IPS-18c (cell line): ENCODE results near the gene DNAJA2.
"Not testable (repeated sequence)": the region's sequence is repeated elsewhere in the genome, so short reads cannot be mapped to it uniquely, and the experiment has no call there.

Experiments
- H3K4me3 ChIP-seq: 2 replicates; pipeline ENCODE4 v1.7.0; 2013; ENCODE audit warnings: low read depth, mild to moderate bottlenecking, low read length, moderate library complexity; ENCODE audit not compliant: insufficient read depth
- H3K9me3 ChIP-seq: one replicate; pipeline ENCODE4 v1.6.1; 2013; ENCODE audit warnings: mild to moderate bottlenecking, low read length, moderate library complexity; ENCODE audit not compliant: control insufficient read depth, insufficient read depth

DNAJA2 gene

DNA sequence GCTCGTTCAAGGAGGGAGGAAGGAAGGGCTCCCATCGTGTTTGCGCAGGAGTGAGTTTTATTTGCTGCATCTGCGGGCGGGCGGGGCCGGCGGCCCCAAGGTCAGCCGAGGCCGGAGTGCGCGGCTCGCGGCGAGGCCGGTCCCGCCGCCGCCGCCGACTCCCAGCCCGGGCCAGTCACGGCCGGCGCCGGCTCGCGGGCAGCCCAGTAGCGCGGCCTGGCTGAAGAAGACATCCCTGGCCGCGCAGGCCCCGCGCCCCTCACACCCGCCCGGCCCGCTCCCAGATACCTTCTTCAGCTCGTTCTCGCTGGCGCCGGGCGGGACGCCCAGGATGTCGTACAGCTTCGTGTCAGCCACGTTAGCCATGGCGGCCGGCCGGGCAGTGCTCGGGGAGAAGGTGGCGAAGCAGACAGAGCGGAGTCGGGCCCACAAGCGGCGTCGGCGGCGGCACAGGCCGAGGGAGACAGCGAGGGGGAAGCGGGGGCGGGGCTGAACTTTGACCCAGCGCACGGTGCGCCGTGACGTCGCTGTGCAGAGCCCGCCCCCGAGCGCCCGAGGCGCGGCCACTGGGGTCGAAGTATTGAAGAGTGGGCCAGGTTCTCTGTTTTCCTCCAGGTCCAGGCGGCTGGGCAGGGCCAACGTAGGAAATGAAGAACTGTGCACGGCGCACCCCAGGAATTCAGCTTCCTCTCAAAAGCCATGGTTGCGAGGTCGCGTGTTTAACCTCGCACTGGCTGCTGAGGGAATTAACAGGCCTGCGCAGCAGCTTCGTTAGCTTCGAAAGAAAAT lies at the start of gene DNAJA2:
TSS of gene DNAJA2 (minus strand) at position 468 of the 789 bp plus-strand sequence. CDS start at position 366, 102 bp downstream.
- peak within 1 kb of the TSS; percentile 94 for H3K4me3 ChIP-seq

DNA sequence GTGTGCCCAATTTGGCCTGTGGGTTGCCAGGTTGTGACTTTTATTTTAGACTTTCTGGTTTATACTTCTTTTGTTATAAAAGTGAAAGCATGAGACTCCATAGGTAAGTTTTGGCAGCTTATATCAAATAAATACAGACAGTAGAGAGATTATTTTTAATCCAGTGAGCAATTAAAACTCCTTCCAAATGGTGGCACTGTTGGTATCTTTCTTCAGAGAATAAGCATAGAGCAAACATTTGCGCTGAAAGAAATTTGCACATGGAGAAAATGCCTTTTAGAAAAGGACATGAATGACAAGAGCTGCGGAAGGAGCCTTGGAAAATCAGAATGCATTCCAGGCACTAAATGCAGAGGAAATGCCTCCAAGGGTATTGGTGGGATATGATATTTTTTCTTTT lies 46.1 kb upstream of the DNAJA2 start:
- no peaks in the 10 kb centered on the region for H3K9me3 ChIP-seq

More for the DNA sequence above, at the start of gene DNAJA2:
- H3K9me3 ChIP-seq, result no peaks in the 10 kb centered on the region

DNA sequence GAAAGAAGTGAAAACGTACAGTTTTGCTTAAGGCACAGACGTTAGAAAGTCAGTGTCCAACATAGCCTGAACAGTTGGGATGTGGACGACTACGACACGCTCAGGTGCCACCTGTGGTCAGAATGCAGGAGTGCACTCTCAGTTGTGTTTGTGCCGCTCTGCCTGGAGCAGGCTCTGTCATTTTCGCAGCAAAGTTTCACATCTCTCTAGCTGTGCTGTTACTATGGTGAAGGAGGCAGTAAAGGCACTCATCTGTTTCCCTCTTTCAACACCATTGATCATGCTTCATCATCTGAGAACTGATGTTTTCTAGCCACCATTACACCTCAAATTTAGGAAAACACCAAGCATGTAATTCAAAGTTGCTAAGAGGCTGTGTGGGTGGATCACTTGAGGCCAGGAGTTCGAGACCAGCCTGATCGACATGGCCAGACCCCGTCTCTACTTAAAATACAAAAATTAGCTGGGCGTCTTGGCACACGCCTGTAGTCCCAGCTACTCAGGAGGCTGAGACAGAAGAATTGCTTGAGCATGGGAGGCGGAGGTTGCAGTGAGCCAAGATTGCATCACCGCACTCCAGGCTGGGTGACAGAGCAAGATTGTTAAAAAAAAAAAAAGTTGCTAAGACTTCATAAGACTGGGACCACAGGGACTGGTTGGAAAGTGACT lies 44.9 kb upstream of the DNAJA2 start:
- no peaks in the 10 kb centered on the region for H3K9me3 ChIP-seq
- H3K4me3 ChIP-seq, result no peak overlapping the region

More for the DNA sequence above, 46.1 kb upstream of the DNAJA2 start:
- no peak overlapping the region for H3K4me3 ChIP-seq

DNA sequence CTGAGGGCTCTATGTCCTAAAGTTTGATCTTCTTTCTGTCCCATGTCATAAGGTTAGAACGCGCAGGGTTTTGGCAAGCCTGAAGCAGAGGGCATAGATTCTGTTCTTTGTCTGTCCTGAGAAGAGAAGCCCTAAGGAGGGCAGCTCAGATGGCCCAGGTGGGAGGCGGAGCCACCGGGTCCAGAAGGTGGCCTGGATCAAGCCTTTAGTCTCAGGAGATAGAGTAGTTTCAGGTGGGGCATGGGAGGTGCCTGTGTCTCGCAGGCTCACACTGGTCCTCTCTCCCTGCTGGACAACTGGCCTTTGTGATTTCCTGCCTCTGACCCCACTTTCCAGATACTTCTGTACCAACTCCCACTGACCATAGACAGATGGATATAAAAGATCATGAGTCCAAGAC lies 44.2 kb upstream of the DNAJA2 start:
- Histone ChIP-seq H3K9me3 (no peaks in the 10 kb centered on the region), H3K4me3 (no peak overlapping the region)

DNA sequence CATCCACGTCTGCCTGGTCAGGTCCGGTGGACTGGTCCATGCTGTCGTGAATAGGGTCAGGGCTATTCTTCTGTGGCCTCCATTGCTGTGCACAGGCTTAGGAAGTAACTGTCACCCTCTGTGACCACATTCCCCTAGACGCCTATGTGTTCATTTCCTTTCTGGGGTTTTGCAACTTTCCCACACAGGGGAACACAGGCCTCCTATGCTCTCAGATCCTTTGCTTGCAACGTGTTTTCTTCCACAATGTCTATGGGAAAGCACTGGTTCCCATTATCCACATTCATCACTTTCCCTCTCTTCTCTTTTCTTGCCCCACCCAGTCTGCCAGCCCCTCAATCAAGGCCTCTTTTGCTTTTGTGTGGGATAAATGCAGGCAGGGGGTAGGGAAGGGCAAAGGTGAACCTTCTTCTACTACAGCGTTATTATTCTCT lies 43.2 kb upstream of the DNAJA2 start:
- Histone ChIP-seq H3K4me3 (no peak overlapping the region), H3K9me3 (no peaks in the 10 kb centered on the region)

DNA sequence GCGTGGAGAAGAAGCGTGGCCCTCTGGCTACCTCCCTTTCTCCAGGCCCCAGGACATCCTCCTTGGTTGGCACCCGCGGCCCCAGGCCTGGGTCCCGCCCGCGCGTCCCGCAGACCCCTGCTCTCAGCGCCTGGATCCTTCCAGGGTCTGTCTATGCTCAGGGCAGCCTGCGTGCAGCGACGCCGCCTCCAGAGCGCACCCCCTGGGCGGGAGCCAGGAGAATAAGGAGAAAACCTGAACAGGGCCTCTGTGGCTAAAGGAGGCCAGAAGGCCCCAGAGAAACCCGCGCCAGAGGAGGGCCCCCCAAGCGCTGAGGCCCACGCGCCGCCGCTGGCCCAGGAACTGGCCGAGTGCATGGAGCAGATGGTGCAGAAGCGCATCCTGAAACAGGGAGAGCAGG lies 40.4 kb upstream of the DNAJA2 start:
- Histone ChIP-seq H3K9me3 (no peaks in the 10 kb centered on the region), H3K4me3 (no peak overlapping the region)

DNA sequence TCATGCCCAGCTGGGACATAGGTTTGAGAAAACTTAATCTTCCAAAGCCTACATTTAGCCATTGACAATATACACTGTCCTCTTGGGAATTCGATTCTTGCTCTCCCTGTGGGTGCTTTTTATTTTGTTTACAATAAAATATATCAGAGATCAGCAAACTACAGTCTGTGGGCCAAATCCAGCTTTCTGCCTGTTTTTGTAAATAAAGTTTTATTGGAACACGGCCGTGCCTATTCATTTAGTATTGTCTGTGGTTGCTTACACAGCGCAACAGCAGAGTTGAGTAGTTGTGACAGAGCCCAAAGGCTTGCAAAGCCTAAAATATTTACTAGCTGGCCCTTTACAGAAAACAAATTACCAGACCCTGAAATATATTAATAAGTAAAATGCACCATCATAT lies 39.7 kb upstream of the DNAJA2 start:
- Histone ChIP-seq H3K9me3 (no peaks in the 10 kb centered on the region), H3K4me3 (no peak overlapping the region)

DNA sequence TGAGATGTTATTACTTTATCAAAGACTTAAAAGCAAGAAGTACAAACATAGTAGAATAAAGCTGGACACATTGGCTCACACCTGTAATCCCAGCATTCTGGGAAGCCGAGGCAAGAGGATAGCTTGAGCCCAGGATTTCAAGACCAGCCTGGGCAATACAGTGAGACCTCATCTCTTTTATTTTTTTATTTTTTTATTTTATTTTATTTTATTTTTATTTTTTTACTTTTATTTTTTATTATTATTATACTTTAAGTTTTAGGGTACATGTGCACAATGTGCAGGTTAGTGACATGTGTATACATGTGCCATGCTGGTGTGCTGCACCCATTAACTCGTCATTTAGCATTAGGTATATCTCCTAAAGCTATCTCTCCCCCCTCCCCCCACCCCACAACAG lies 37.3 kb upstream of the DNAJA2 start:
- not testable (repeated sequence) for H3K9me3 ChIP-seq, H3K4me3 ChIP-seq

DNA sequence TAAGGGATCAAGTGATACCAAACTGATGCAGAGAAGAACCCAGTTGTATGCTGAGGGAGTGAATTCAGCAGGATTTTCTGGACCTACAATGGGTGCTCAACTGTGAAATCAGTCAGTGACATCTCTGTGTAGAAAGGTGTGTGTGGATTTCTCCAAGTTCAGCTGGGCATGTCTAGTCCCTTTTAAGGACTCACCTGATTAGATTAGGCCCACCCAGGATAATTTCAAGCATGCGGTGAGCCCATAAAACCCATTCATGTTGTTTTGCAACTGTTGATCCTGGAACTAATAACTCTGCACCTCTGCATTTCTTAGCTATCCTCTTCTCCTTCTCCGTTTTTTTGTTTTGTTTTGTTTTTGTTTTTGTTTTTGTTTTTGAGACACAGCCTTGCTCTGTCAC lies 35.1 kb upstream of the DNAJA2 start:
- H3K9me3 ChIP-seq, result no peaks in the 10 kb centered on the region
- no peak overlapping the region for H3K4me3 ChIP-seq

DNA sequence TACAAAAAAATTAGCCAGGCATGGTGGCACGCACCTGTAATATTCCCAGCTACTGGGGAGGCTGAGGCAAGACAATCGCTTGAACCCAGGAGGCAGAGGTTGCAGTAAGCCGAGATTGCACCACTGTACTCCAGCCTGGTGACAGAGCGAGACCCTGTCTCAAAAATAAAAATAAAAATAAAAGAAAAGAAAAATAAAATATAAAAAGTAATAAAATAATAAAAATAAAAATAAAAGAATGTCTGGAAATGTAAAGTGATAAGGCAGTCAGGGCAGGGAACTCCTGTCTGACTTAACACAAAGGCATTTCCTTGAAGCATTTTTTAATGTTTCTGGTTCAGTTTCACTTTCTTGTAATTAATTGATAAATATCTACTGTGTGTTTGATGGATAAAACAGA lies 34.7 kb upstream of the DNAJA2 start:
- no peaks in the 10 kb centered on the region for H3K9me3 ChIP-seq

DNA sequence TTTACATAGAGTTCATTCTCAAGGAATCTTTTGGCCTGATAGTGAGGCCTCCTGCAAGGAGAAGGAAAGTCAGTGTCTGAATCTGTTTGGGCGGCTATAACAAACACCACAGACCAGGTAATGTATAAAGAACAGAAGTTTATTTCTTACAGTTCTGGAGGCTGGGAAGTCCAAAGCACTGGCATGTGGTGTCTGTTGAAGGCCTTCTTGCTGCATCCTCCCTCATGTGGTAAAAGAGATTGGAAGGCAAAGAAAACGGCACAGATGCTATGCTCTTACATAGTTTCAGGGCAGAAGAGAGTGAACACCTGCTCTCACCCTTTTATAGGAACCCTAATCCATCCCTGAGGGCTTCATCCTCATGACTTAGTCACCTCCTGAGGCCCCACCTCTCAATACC lies 31.2 kb upstream of the DNAJA2 start:
- Histone ChIP-seq H3K9me3 (no peaks in the 10 kb centered on the region), H3K4me3 (no peak overlapping the region)

More for the DNA sequence above, 34.7 kb upstream of the DNAJA2 start:
- H3K4me3 ChIP-seq, result no peak overlapping the region

DNA sequence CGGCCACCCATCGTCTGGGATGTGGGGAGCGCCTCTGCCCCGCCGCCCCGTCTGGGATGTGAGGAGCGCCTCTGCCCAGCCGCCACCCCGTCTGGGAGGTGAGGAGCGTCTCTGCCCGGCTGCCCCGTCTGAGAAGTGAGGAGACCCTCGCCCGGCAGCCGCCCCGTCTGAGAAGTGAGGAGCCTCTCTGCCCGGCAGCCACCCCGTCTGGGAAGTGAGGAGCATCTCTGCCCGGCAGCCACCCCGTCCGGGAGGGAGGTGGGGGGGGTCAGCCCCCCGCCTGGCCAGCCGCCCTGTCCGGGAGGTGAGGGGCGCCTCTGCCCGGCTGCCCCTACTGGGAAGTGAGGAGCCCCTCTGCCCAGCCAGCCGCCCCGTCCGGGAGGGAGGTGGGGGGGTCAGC lies 26.6 kb upstream of the DNAJA2 start:
- H3K4me3 ChIP-seq, H3K9me3 ChIP-seq: not testable (repeated sequence)

DNA sequence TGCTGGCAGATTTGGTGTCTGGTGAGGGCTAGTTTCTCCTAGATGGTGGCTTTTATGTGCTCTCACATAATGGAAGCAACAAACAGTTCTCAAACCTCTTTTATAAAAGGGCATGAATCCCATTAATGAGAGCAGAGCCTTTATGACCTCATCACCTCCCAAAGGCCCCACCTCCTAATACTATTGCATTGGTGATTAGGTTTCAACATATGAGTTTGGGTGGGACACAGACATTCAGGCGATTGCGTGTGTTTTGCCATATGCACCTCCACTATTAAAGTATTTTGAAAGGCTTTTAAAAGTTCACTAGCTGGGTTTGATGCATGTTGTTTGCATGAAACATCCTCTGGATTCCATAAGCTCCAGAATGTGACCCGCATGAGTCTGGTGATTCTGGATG lies 24.4 kb upstream of the DNAJA2 start:
- Histone ChIP-seq H3K4me3 (no peak overlapping the region), H3K9me3 (peaks cover 3% of the 10 kb centered on the region)

DNA sequence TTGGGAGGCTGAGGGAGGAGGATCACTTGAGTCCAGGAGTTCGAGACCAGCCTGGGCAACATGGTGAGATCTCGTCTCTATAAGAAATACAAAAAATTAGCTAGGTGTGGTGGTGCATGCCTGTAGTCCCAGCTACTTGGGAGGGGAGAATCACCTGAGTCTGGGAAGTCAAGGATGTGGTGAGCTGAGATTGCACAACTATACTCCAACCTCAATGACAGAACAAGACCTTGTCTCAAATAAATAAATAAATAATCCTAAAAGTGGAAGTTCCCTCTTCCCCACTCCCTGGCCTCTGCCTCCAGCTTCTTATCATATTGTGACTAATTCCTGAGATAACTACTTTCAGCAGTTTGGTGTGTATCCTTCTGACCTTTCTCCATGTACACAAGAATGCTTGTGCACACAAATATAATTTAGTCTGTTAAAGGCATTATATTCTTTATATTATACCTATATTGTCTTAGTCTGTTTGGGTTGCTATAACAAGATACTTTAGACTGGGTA lies 23.5 kb upstream of the DNAJA2 start:
- H3K4me3 ChIP-seq, result no peak overlapping the region
- H3K9me3 ChIP-seq, result peaks cover 5% of the 10 kb centered on the region

DNA sequence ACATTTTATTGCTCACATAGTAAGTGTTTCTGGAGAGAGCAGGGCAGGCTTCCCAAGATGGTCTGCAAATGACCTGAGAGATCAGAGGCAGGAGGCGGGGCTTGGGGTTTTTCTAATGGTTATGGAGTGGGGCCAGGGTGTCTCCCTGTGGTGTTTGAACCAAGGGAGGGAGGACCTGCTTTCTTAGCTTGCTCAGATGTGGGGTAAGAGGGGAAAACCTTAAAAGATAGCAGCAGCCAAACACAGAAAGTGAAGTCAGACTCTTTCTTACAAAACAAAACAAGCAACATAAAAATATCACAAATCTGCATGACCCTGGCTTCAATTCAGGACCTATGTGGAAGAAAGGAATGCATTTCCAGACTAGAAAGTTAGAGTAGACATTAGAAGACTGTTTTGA lies 22.9 kb upstream of the DNAJA2 start:
- H3K9me3 ChIP-seq, result peaks cover 5% of the 10 kb centered on the region

DNA sequence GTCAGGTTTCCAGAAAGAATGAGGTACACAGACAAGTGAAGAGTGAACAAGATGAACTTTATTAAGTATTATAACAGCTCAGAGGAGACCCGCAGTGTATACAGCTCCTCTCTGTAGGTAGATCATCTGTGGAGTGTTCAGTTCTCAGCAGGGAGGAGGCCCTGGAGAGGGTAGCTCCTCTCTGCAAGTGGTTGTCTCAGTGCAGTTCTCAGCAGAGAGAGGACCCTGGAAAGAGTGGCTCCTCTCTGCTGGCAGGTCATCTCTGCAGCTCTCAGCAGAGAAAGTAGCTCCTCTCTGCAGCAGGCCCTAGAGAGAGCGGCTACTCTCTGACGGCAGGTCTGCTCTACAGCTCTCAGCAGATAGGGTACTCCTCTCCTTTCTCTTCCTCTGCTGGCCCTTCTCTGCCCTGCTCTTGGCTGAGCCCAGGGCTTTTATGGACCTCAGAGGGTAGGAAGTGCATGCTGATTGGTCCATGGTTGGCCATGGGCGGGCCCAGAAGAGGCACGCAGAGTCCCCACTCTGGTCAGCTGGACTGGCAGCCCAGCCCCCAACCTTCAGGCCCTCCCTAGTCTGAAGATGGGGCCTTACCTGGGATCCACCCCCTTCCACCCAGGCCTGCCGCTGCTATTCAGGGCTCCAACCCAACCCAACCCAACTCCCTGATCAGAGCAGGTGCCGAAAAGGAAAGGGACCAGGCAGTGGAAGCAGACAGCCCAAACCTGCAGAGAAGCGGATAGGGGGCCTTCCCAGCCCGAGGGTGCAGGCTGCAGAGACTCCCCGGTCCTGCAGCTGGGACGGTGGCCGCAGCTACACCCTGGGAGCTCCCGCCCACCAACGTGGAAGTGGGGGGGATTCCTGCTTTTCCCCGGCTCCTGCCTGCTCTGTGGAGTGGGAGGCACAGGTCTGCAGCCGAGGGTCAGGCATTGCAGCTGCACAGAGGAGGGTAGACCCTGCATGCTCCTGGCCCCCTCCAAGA lies 18.5 kb upstream of the DNAJA2 start:
- peaks cover 2% of the 10 kb centered on the region for H3K9me3 ChIP-seq
- H3K4me3 ChIP-seq, result no peak overlapping the region

More for the DNA sequence above, 22.9 kb upstream of the DNAJA2 start:
- H3K4me3 ChIP-seq, result no peak overlapping the region

DNA sequence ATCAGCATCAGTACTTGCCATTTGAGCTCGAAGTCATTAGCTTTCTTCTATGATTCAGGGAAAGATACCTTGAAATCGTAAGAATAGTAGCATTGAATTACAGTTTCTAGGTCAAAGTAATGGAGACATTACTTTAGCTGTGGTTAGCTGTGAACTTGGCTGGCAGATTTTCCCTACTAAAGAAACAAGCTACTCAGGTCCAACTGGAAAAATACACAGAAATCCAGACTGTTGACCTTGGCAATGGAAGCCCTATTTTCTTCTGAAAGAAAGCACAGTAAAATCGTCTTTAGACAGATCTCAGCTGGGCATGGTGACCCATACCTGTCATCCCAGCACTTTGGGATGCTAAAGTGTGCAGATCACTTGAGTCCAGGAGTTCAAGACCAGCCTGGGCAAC lies 13.4 kb upstream of the DNAJA2 start:
- H3K4me3 ChIP-seq, result no peak overlapping the region
- no peaks in the 10 kb centered on the region for H3K9me3 ChIP-seq
